NCI-H2196 treated with DMSO at 0.1 percent for 48 hours (cell line): ENCODE data around the gene MORC1.
"Not testable (repeated sequence)": the region's sequence is repeated elsewhere in the genome, so short reads cannot be mapped to it uniquely, and the experiment has no call there.

Experiments
- DNase-seq: peaks from one replicate; lab custom pipeline; 2025; ENCODE audit not compliant: unreplicated experiment; lab: John Stamatoyannopoulos, UW

The MORC1 gene

DNA sequence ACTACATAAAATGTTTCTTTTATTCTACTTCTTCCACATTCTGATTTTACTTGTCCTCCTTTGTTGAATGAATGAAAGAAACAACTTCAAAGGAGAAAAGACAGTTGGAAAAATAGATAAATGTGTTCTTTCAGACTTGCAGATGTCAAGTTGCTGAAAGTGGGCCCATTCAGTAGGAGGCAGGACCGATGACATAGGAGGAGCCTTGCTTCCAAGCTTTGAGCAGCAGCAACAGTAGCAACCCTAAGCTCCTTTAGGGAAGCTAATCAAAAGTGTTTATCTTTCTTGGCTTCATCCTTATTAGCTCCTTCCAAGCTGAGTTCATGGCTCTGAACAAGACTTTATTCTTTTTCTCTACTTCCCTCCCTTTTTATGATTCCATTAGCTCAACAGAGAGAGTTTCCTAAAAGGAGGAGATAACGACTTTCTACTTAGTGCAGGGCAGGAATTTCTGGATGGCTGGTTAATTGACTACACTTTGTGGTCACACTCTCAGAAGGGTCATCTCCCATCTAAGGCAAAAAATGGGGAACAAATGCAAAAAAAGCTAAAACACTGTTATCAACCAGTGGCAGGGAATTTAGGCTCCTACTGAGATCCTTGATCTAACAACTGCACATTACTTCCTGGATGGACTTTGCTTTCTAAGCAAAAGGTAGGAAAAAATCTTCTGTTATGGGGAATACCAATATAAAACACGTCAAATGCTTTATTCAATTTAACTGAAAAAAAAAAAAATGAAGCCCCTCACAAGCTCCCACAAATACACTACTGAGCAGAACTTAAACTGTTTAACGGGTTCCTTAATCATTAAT, 4.8 kb downstream of the MORC1 start:
- no peak for DNase-seq

DNA sequence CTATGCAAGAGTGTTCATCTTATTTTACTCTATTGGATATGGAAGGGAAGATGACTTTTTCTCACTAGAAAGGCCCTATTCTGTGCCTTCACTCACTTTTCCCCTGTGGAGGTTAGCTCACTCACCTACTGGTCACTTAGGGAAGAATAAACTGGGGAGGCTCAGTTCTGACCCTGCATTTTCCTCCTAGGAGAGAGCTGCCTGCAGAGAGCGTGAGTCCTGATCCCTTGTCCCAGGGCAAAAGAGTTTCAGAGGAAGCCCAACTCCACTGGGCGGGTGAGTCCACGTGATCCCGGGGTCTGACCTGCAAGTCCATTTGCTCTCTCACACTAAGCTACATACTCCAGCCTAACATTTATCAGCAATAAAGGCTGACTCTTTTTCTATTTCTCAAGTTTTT, 8.4 kb downstream of the MORC1 start:
- DNase-seq: no peak

DNA sequence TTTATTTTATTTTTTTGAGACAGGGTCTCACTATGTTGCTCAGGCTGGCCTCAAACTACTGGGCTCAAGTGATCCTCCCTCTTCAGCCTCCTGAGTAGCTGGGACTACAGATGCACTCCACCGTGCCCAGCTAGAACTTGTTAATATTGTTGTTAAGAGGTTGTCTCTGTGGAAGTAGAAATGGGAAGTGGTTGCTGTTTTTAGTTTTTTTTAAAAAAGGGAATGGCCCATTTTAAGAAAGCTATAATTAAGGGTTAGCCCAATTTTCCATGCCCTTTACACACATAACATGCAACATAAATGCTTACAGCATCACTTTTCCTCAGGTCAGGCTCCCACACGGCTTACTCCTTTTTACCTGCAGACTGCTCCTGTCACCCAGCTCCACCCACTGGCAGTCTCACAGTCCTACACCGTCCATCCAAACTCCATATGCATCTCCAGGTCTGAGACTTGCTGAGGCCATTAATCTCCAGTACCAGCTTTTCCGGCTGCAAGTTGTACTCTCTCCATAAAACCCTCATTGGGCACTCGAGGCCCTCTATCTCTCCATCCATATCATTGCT, 19.8 kb downstream of the MORC1 start:
- no peak for DNase-seq

DNA sequence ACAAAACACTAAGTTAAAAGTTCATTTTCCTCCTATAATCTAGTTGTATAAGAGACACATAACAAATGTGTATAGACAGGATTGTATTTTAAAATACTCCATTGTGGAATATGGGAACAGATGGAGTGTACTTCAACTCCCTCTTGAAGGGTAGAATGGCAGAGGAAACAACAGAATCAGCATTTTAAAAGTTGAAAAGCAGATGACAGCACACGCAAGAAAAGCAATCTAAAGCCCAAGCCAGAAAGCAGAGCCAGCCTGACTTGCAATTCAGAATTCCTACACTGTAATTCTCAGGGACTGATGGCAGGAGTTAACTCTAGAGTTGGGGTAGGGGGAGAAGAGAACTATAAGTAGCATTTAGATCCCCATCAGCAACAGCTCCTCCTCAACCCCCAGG, 22.8 kb downstream of the MORC1 start:
- no peak for DNase-seq

DNA sequence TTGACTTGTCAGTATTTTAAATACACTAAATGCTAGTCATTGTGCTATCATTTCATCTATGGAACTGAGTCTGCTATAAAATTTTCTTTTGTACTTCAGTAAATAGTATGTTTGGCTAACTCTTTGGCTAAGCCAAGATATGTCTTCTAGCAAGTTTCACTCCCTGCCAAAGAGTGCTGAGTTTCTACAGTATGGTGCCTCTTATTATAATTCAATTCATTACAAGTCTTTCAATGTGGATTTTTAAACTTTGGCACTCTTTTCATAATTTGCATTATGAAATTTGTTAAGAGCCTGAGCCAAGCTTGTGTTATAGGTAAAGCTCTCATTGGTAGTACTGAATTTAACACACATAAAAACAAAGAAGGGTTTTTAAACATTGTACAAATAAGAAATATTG, 24.4 kb downstream of the MORC1 start:
- no peak for DNase-seq

DNA sequence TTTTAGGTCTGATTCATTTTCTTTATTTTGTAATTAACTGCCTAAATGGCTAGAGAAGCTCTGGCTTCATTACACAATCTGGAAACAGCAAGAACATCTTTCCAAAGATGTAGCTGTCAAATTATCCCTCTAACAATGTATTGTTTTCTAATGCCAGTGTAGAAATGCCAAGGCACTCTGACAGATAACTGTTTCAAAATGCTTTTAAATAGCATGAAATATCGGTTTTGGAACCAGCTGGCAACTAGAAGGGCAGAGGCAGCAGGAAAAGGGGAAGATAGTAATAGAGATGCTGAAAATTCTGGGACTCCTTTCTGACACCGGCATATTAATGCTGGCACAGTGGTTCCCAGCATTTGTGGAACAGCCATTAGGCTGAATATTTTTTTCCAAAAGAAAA, 26.1 kb downstream of the MORC1 start:
- DNase-seq: no peak

DNA sequence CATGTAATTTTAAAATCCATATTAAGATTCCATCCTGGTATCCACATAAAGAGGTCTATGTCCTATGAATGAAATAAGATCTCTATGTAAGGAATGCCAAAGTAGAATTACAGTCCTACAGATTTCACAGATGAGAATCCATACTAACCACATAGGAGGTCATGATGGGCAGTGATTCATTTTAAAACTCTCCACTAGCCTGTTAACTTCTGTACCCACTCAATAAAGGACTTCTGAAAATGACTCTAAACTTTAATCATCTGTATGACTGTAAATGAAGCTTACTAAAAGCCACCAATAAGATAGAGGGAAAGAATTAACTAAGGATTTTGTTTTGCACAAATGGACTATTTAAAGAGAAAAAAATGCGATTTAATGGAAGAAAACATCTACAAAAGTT, 28.7 kb downstream of the MORC1 start:
- DNase-seq: no peak

DNA sequence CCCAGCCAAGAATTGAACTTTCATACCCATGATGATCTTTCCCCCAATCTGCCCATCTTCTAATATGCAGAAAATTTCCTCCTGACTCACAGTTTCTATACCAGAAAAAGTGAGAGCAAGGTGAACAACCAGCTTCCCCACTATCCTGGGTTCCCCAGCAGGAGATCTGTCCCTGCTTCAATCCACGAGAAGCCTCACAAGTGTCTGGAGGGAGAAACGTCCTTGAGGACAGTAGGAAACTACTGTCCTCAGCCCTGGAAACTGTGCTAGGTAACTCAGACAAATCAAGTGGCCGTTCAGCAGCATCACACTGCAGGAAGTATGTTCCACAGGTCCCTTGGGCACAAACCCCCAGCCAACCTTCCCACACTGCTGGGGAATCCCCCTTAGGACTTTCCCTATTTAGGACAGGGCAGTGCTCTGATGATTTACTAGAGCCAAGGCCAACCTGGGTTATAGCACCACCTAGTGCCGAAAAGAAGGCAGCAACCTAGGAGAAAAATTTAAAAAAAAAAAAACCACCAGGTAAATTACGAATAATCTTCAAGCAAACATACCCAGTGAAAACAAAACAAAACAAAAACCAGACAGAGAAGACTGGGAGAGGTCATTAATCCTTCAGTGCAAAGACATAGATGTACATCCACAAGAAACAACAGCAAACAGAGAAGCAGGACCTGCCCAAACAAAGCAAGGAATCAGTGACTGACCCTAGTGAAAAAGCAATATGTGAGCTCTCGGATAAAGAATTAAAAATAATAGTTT, 36.0 kb downstream of the MORC1 start:
- DNase-seq: no peak

DNA sequence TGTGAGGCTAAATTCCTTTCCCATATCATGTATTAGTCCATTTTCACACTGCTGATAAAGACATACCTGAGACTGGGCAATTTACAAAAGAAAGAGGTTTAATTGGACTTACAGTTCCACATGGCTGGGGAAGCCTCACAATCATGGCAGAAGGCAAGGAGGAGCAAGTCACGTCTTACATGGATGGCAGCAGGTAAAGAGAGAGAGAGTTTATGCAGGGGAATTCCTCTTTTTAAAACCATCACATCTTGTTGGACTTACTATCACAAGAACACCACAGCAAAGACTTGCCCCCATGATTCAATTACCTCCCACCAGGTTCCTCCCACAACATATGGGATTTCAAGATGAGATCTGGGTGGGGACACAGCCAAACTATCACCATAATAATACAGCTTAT, 37.8 kb downstream of the MORC1 start:
- DNase-seq: not testable (repeated sequence)

DNA sequence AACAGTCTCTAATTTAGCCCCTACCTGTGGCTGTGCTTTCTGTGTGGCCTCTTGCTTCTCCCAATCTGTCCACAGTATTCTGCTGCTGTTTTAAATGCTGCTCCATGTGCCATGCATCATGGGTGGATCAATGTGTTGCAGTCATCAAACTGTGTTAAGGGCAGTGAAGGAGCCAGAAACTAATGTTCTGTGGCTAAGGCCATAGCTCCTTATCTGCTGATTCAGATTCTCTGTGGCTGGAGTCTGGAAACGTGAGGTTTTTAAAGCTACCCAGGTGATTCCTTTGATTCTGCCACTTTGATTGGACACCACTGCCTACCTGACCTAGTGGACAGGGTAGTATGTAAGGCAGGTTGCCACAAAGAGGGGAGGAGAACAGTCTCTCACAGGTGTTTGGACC, 44.8 kb downstream of the MORC1 start:
- DNase-seq: no peak

DNA sequence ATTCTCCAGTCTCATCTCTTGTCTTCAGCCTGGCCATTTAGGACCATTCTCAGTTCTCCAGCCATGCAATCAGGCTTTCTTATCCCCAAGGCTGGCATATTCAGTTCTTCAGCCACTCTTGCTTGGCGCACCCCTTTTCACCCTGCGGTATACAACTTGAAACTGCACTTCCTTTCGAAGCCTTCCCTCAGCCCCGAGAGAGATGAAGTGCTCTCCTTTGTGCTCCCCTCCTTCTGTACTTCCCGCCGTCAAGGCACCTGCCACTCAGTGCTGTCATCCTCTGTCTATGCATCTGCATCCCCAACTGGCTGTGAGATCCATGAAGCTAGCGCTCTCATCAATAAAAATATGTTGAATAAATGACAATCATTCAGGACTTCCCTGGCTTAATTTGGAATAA, 45.7 kb downstream of the MORC1 start:
- no peak for DNase-seq

DNA sequence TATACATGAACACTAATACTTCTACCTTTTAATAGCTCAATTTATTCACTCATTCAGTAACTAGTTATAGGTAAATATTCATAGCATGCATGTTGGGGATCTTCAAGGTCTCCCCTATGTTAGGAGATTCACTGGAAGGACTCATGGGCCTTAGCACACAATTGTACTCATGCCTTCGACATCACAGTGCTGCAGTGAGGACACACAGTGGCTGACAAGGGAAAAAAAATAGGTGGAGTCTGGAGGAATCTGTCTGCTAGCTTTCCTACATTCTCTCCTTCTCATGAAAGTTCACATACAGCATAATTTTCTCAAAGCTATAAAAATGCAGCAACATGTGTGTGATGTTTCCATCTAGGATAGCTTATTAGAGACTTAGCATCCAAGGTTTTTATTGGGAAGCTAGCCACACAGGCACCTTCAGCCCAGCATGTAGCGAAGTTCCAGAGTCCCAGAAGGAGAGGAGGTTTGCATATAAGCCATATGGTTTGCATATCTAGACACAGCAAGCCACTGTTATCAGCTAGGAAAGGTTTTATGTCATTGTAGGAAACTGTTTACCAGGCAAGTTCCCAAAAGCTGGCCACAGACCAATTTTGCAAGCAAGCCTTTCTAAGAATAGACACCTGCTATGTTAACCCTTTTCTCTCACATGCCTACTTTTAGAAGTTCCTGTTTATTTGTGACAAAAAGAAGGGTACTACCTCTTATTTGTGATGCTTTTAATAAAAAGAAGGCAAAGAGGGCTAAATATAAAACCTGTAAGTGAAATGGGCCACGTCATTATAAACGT, 46.4 kb downstream of the MORC1 start:
- DNase-seq: no peak

DNA sequence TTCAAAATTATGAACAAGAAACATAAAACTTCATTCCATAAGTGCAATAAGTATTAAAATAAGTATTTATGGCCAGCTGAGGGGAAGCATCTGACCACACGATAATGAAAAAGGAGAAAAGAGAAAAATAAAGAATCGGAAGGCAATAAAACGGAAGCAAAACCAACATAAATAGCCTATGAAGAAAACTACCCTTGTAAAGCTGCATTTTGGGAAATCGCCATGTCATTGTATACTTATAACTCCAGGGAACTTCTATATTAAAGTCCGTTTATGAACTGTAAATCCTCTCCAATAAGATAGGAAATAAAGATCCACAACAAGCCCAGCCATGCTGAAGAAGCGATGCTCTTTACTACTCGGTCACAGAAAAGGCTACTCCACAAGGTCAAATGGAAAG, 47.7 kb downstream of the MORC1 start:
- no peak for DNase-seq

DNA sequence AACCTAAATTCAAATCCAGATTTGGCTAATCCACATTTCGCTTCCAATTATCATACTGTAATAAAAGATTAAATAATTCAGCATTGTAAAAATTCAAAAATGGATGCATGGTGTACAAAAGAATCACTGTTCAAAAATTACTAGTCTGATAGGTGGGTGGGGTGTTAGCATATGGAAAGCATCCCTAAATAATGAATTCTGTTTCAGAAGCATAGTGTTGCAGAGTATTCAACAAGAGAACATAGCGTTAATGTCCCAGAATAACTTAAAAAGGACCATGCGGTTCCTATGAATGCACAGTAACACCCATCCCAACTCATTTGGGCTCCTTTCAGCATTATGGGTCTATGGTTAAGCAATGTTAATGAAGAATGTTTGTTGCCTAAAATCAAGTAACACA, 51.1 kb downstream of the MORC1 start:
- no peak for DNase-seq

DNA sequence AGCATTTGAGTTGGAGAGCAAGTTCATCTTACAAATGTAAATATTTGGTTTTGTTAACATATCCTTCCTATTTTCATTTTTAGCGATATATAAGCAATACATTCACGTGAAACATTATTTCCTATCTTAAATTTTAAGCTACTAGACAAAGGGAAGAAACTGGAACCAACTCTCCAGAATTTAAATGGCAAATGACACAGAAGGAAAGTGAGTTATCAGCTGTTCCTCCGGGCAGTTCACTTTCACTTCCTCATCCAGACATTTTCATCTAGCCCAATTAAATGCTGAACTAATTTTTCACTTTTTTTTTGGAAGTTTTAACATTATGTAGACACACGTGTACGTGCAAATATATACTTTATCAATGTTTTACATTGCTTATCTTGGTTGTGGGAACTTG, 58.7 kb downstream of the MORC1 start:
- no peak for DNase-seq

DNA sequence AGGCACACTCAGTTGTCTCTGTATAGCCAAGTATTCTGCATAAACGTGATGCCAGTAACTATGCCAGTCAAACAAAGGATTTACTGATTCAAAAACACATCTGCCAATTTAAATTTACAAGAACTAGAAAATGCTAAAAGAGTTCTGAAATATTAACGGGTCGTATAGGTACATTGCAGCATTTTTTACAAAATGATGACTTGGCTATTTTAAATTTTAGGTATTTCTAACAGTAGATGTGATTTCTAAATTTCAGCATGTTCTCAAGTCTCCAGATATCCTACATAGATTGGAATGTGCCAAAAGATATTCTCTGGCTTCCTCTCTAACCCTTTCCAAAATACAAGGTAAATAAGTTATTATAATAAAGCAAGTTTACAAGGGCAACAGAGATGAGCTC, 60.3 kb downstream of the MORC1 start:
- DNase-seq: no peak

DNA sequence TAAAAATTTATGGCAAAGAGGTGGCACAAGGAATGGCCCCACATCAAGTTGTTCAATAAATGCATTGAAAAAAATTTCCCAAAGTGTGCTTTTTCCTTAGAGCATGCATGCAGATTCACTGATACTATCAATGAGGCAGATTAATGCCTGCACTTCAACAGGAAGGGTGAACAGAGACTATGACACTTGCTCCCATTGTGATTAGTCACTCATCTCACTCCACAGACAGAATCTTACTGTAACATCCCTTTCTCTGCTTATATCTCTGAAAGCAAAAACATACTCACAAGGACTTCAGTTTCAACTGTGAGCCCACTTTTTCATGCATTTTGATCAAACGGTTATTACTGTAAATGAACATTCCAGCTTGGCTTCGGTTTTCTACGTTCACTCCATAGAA, 60.9 kb downstream of the MORC1 start:
- no peak for DNase-seq

DNA sequence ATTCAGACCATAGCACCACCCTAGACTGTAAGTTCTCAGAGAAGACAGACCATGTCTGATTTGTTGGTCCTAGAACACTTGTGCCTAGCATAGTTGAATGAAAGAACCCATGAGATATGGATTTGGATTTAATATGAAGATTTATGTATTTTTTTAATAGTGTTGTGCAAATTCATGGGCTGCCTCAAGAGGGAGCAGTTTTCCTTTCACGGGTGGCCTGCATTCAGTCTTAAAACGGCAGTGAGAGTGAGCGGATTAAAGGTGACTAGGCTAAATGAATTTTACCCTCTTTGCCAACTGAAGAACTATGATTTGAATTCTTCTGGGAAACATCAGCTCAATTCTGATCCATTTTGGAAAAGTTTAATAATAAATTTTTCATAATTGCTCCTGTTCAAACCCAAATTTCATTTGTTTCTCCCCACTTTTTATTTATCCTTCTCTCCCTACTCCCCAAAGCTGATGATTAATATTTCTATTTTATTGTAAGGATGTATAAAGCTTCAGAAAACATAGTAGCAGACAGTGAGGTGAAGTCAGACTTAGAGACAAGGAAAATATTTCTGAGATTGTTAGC, 67.3 kb downstream of the MORC1 start:
- no peak for DNase-seq

DNA sequence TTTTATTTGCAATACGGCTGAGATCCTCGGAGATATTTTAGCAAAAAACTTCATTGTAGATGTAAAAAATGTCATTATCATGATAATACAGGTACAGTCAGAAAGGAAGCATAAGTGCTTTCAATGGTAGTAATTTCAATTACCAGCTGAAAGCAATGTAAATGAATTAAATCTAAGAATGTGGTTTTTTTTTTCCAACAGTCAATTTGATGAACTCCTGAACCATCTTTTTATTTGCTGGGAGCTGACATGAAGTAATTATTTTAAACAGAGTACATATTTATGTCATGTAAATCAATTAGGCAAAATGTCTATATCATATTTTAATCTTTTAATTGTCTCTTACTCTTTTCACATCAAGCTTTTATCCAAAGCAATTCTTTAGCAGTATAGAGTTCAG, 70.6 kb downstream of the MORC1 start:
- no peak for DNase-seq

DNA sequence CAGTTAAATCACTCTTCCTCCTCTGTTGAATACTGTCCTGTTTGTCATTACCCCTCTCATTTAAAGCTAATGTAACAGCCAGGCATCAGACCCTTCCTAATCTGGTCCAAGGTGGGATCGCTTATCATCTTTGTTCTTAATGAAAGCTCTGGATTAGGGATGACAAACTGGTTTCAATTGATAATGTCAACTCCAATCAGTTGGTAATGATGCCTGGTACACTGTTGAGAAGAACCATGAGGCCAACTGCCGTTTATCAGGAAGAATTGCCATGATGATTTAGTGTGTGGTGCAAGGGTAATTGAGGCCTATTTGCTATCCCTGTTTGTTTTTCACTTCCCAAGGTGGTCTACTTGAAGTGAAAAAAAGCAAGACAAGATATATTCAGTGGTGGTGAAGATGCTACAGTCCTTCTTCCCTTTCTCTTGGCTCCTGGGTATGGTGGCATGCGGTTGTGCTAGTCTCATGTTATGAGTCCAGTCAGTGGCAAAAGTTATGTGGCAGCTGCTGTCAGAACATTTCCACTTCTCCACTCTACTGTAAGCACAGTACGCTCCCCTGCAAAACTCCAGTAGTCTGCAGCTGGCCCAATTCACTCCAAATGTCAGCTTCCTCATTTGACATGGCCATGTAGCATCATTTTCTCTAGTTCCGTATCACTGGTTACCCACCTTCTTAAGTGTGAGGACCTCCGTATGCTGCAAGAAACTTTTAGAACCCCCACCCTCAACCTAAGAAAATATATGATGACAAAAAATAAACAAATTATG, 72.5 kb downstream of the MORC1 start:
- no peak for DNase-seq
